ENCODE results near the gene SETSIP. TPM values are rescaled to one million over a fixed set of nuclear protein-coding genes. Genes with fewer than 3 reads are reported as not detected.

SETSIP gene, protein sequence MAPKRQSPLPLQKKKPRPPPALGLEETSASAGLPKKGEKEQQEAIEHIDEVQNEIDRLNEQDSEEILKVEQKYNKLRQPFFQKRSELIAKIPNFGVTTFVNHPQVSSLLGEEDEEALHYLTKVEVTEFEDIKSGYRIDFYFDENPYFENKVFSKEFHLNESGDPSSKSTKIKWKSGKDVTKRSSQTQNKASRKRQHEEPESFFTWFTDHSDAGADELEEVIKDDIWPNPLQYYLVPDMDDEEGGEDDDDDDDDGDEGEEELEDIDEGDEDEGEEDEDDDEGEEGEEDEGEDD
- total RNA-seq: not detected
- long read RNA-seq: 0 reads

DNA sequence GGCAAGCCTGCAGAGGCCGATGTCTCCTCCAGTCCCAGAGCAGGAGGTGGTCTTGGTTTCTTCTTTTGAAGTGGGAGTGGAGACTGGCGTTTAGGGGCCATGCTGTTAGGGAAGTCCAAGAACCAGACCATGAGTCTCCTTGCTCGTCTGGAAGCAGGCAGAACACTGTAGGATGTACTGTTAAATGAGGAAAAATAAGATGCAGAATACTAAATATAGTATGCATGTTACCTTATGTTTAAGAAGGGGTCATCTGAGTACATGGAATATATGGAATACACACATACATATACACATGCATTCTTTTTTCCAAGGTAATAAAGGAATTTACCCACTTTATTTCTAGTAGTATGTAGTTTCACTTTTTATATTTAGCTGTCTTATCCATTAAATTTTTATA lies at the start of gene SETSIP:
Gene SETSIP (minus strand): TSS at position 101 of the 400 bp plus-strand sequence. CDS start 0 bp downstream, at position 101.
- Histone ChIP-seq H3K9me3 (replicated peaks) (no peaks in the 10 kb centered on the region), H3K27me3 (ENCODE audit: low read depth) (no peaks in the 10 kb centered on the region), H3K36me3 (no peaks in the 10 kb centered on the region), H3K27ac (replicated peaks) (no peak within 1 kb of the TSS), H3K4me1 (peaks cover 8% of the 10 kb centered on the region), H3K4me3 (no peak within 1 kb of the TSS)
- TF ChIP-seq, protein P1, sequence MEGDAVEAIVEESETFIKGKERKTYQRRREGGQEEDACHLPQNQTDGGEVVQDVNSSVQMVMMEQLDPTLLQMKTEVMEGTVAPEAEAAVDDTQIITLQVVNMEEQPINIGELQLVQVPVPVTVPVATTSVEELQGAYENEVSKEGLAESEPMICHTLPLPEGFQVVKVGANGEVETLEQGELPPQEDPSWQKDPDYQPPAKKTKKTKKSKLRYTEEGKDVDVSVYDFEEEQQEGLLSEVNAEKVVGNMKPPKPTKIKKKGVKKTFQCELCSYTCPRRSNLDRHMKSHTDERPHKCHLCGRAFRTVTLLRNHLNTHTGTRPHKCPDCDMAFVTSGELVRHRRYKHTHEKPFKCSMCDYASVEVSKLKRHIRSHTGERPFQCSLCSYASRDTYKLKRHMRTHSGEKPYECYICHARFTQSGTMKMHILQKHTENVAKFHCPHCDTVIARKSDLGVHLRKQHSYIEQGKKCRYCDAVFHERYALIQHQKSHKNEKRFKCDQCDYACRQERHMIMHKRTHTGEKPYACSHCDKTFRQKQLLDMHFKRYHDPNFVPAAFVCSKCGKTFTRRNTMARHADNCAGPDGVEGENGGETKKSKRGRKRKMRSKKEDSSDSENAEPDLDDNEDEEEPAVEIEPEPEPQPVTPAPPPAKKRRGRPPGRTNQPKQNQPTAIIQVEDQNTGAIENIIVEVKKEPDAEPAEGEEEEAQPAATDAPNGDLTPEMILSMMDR (IDR thresholded peaks at IDR 0.05; ENCODE audit: borderline replicate concordance): no peak
- no peak for DNase-seq
- intact Hi-C loops (cut with micrococcal nuclease): no loop called here

DNA sequence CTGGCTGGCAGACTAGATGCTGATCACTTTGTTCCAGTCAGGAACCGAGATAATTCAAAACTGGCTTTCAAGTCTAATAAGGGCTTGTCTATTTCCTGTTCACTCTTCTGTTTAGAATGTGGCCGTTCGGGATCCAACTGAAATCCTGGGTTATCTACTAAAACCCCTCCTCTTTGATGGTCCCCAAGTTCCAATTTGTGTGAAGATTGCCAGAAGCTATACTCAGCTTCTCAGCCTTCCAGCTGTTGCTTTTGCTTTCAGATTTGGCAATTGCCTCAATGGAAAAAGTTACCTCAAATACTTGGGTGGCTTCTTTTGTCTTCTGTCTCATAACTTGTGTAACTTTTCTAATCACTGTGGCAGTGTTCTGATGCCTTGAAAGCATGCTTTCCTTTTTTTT lies 48.7 kb upstream of the SETSIP start:
- Histone ChIP-seq H3K27ac (replicated peaks) (no peak overlapping the region), H3K36me3 (no peaks in the 10 kb centered on the region), H3K4me3 (no peak overlapping the region), H3K4me1 (no peaks in the 10 kb centered on the region), H3K27me3 (ENCODE audit: low read depth) (no peaks in the 10 kb centered on the region), H3K9me3 (replicated peaks) (no peaks in the 10 kb centered on the region)
- intact Hi-C loops (cut with micrococcal nuclease): no loop called here
- TF ChIP-seq, protein P1 (IDR thresholded peaks at IDR 0.05; ENCODE audit: borderline replicate concordance): no peak
- no peak for DNase-seq

DNA sequence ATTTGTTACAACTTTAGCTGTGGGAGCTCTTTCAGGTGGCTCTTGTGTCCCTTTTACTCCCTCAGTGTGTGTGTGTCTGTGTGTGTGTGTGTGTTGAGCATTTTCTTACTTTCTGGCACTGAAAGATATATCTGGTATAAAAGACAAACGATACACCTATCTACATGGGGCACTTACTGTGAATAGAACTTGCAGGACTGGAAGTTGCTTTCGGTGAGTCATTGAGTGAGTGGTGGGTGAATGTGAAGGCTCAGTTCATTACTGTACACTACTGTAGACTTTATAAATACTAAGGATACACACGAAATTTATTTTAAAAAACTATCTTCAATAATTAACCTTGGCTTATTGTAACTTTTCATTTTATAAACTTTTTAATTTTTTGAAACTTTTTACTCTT lies 43.6 kb upstream of the SETSIP start:
- Histone ChIP-seq H3K4me1 (no peaks in the 10 kb centered on the region), H3K9me3 (replicated peaks) (no peaks in the 10 kb centered on the region), H3K4me3 (no peak overlapping the region), H3K36me3 (peaks cover 9% of the 10 kb centered on the region), H3K27me3 (ENCODE audit: low read depth) (no peaks in the 10 kb centered on the region), H3K27ac (replicated peaks) (no peak overlapping the region)
- intact Hi-C loops (cut with micrococcal nuclease): no loop called here
- TF ChIP-seq, protein P1 (IDR thresholded peaks at IDR 0.05; ENCODE audit: borderline replicate concordance): no peak
- DNase-seq: no peak

DNA sequence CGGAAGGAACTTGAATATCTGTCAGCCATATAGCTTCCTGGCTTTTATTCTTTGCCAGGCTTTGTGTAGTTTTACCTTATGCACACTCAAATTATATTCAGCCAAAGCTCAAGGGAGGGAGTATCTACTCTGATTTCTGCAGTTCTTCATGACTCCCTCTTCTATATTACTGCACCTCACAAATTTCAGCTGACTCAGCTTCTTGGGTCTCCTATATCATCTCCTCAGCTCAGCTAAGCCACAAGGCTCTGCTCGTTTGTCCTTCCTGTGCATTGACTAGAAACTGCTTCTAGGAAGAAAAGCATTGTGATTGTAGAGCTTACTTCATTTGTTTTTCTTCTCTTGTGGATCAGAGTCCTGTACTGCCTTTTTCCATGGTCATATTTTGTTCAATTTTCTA lies 42.3 kb upstream of the SETSIP start:
- H3K36me3 ChIP-seq: peaks cover 9% of the 10 kb centered on the region
- H3K4me1 ChIP-seq: no peaks in the 10 kb centered on the region
- intact Hi-C loops (cut with micrococcal nuclease): no loop called here
- TF ChIP-seq, protein P1 (IDR thresholded peaks at IDR 0.05; ENCODE audit: borderline replicate concordance): no peak
- no peak overlapping the region for H3K4me3 ChIP-seq
- no peak for DNase-seq
- H3K9me3 ChIP-seq (replicated peaks): no peaks in the 10 kb centered on the region
- H3K27me3 ChIP-seq (ENCODE audit: low read depth): no peaks in the 10 kb centered on the region
- no peak overlapping the region for H3K27ac ChIP-seq (replicated peaks)

DNA sequence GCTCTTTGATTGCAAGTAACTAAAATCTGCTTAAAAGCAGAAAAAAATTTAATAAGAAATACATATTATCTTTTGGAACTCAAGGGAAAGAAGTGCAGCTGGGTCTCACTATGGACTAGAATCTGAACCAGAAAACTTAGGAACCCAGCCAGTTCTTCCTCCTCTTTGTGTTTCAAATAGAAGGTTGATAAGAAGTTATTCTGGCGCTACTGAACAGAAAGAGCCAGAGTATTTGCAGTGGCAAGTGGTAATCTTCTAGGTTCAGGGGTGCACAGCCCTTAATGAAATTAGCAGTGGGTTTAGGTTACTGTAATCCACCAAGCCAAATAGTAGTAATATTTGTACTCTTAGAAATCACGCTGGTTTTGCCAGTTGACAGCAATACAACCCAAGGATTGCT lies 33.4 kb upstream of the SETSIP start:
- TF ChIP-seq, protein P1 (IDR thresholded peaks at IDR 0.05; ENCODE audit: borderline replicate concordance): no peak
- H3K4me1 ChIP-seq: peaks cover 15% of the 10 kb centered on the region
- H3K9me3 ChIP-seq (replicated peaks): no peaks in the 10 kb centered on the region
- intact Hi-C loops (cut with micrococcal nuclease): no loop called here
- peaks cover 8% of the 10 kb centered on the region for H3K36me3 ChIP-seq
- peak overlapping the region; percentile 47 for H3K27ac ChIP-seq (replicated peaks)
- H3K4me3 ChIP-seq: no peak overlapping the region
- DNase-seq: no peak
- H3K27me3 ChIP-seq (ENCODE audit: low read depth): no peaks in the 10 kb centered on the region

Measured in left ventricle myocardium inferior (tissue), 1 donor.